ENCODE data around the gene GOLGA3. TPM values are rescaled to one million over a fixed set of nuclear protein-coding genes. Genes with fewer than 3 reads are reported as not detected.

The GOLGA3 gene
- total and polyA plus RNA-seq, 9 of the 15 experiments (the other 6 are each of a cell fraction or from before 2014, with no cell fraction given), result 1.9 to 48.1 (median 18.4) TPM

DNA sequence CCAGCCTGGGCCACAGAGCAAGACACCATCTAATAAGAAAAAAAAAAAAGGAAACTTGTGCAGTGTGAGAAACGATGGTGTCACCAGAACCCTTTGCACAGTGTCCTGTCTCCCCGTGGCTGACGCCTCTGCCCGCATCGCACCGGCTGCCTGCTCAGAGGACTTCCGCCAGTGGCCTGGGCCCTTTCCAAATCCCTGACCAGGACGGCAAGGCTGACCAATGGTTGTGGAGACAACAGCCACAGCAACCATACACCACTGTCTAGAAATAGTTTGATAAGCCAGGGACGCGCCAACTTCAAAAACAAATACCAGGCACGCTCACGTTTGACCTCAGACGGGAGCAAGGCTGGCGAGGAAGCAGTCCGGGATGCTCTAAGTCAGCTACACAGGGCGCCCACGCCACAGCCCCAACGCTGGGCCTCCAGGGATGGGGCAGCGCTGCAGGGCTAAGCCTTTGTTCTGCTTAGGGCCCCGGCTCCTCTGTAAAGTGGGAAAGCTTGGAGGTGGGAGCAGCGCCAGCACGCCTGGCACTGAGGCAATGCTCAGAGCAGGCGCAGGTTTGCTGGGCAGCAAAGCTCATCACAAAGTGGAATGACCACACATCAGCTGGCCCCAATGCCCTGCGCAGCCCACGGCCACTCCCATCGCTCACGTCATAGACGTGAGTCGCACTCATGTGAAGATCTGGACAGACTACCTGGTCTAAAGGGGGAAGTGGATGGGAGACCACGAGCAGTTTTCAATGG, 105.5 kb downstream of the GOLGA3 start (continued):
- TF ChIP-seq FOXA1 (IDR thresholded peaks at IDR 0.05; ENCODE audit: borderline replicate concordance) (no peak), CBX2 (IDR thresholded peaks at IDR 0.05; ENCODE audit: insufficient read depth, low read length, poor library complexity, severe bottlenecking) (no peak), PTRF (tag; IDR thresholded peaks at IDR 0.05) (no peak)

DNA sequence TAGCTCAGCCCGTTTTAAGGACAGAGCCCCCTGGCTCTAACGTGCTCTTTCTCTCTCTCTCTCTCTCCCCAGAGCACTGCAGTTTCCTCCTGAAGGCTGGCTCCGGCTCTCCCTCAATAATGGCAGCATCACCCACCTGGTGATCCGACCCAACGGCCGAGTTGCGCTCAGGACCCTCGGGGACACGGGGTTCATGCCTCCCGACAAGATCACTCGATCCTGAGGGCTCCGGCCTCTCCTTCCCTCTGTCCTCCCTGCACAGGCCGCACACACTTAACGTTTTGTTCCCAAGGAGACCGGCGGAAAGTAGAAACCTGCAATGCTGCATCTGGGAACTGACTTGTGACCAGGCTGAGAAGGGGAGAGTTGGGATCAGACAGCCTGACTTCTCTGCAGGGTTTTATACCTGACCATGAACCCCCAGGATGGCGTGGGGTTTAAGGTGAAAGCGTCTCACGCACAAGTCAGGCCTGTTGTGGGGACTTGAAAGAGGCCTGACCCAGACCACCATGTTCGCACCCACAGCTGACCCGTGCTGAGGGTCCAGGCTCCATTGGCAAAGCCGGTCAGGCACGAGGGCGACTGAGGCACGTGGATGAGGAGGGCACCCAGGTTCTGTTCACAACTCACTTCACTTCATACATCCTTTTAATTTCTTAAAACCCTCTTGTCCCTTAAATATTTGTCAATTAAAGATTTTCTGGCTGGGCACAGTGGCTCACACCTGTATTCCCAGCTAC, 107.9 kb downstream of the GOLGA3 start:
- intact Hi-C loops (cut with micrococcal nuclease) (no loop called here), in situ Hi-C loops (cut with MboI) (no loop called here)
- ChIA-PET POLR2A (interaction anchor here (0.7 to 1.2 kb wide), 3 partner anchors 9 to 14 kb away, joined by 3 to 4 read pairs (median 3); no protein-coding TSS in a partner anchor), CTCF (ENCODE audit: low intra/inter-chr PET ratio) (no interaction called here)
- H3K4me2 ChIP-seq (ENCODE audit: insufficient read depth, low read length), result no peak overlapping the region
- no peak for DNase-seq (ENCODE audit: extremely low read depth in 1 of 4, low spot score in 3 of 4)
- no peak for FAIRE-seq
- ATAC-seq, result no peak
- H4K20me1 ChIP-seq (replicated peaks; ENCODE audit: control insufficient read depth, insufficient read depth, low read length), result no peaks in the 10 kb centered on the region; the same call in 1 of the 2 replicates
- no peaks in the 10 kb centered on the region for H3K9me3 ChIP-seq (replicated peaks; ENCODE audit: control insufficient read depth, insufficient read depth, low read depth, low read length)
- H3K9me1 ChIP-seq (ENCODE audit: control insufficient read depth, insufficient read depth, low read length), result peaks cover 5% of the 10 kb centered on the region
- 97% methylated on average over 13 of the region's 25 CpGs for WGBS (ENCODE audit: insufficient coverage, low coverage, missing lambda C conversion rate)
- no peak overlapping the region for H3K9ac ChIP-seq (ENCODE audit: insufficient read depth in 1 of 2, low read depth in 2 of 2, low read length in 2 of 2)
- H2AFZ ChIP-seq (ENCODE audit: low read depth, low read length), result no peak overlapping the region
- H3K79me2 ChIP-seq (ENCODE audit: control insufficient read depth, insufficient read depth, low read length), result no peaks in the 10 kb centered on the region; the same call in 2 of the 3 replicates
- H3K27me3 ChIP-seq (ENCODE audit: control insufficient read depth in 2 of 2, insufficient read depth in 2 of 2, low read length in 2 of 2), result no peaks in the 10 kb centered on the region
- no peak overlapping the region for H3K27ac ChIP-seq (ENCODE audit: extremely low read depth, low read depth, low read length)
- no peak overlapping the region for H3K4me3 ChIP-seq
- BruUV-seq (replicated peaks), result TSS peak; percentile 56
- peaks cover 0 to 18% of the 10 kb centered on the region in 2 experiments; a peak in 3 of 5 replicates for H3K4me1 ChIP-seq (replicated peaks in 1 of 2; ENCODE audit: control insufficient read depth in 2 of 2, insufficient read depth in 2 of 2, low read length in 2 of 2)
- peaks cover 90% of the 10 kb centered on the region for H3K36me3 ChIP-seq (ENCODE audit: control insufficient read depth, insufficient read depth, low read length)
- no peak for TF ChIP-seq ZNF384 (IDR thresholded peaks at IDR 0.05; ENCODE audit: low read depth, low read length)
- TF ChIP-seq, protein P1, sequence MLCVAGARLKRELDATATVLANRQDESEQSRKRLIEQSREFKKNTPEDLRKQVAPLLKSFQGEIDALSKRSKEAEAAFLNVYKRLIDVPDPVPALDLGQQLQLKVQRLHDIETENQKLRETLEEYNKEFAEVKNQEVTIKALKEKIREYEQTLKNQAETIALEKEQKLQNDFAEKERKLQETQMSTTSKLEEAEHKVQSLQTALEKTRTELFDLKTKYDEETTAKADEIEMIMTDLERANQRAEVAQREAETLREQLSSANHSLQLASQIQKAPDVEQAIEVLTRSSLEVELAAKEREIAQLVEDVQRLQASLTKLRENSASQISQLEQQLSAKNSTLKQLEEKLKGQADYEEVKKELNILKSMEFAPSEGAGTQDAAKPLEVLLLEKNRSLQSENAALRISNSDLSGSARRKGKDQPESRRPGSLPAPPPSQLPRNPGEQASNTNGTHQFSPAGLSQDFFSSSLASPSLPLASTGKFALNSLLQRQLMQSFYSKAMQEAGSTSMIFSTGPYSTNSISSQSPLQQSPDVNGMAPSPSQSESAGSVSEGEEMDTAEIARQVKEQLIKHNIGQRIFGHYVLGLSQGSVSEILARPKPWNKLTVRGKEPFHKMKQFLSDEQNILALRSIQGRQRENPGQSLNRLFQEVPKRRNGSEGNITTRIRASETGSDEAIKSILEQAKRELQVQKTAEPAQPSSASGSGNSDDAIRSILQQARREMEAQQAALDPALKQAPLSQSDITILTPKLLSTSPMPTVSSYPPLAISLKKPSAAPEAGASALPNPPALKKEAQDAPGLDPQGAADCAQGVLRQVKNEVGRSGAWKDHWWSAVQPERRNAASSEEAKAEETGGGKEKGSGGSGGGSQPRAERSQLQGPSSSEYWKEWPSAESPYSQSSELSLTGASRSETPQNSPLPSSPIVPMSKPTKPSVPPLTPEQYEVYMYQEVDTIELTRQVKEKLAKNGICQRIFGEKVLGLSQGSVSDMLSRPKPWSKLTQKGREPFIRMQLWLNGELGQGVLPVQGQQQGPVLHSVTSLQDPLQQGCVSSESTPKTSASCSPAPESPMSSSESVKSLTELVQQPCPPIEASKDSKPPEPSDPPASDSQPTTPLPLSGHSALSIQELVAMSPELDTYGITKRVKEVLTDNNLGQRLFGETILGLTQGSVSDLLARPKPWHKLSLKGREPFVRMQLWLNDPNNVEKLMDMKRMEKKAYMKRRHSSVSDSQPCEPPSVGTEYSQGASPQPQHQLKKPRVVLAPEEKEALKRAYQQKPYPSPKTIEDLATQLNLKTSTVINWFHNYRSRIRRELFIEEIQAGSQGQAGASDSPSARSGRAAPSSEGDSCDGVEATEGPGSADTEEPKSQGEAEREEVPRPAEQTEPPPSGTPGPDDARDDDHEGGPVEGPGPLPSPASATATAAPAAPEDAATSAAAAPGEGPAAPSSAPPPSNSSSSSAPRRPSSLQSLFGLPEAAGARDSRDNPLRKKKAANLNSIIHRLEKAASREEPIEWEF (CRISPR knock-in tag; IDR thresholded peaks at IDR 0.05), result no peak
